OCI-LY7 (cell line): Measurements from ENCODE around the gene KCNIP4. TPM values are rescaled to one million over a fixed set of nuclear protein-coding genes. Genes with fewer than 3 reads are reported as not detected.

Experiments used
- BruUV-seq: library from RNA; stranded (reverse); fragments of 400-500 nt; replicated peaks from 2 replicates; lab custom pipeline; 2021; lab: Mats Ljungman, UMichigan
- CTCF ChIA-PET: fragments of 300-600 bp; sonication (Branson Sonifier 250); formaldehyde crosslinking; loops from one replicate; lab custom pipeline; 2022; ENCODE audit warnings: antibody characterized with exemption; ENCODE audit not compliant: unreplicated experiment; lab: Charles Lee
- POLR2A ChIA-PET: fragments of 300-600 bp; sonication (Branson Sonifier 250); formaldehyde crosslinking; loops from one replicate; lab custom pipeline; 2022; ENCODE audit warnings: antibody characterized with exemption; lab: Charles Lee
- DNase-seq: peaks from one replicate; pipeline ENCODE4 v3.0.0-alpha.2; 2015; ENCODE audit warnings: low spot score
- H2AFZ ChIP-seq: fragments of 200-600 bp; sonication (generic), shearing (Covaris generic); 2 replicates; pipeline ENCODE4 v1.6.1; 2014; ENCODE audit warnings: mild to moderate bottlenecking, antibody characterized with exemption, low read length, moderate library complexity
- H3K27ac ChIP-seq: fragments of 200-600 bp; sonication (generic); 2 replicates; pipeline ENCODE4 v1.5.1; 2014; ENCODE audit warnings: mixed run types, low read depth, mild to moderate bottlenecking, moderate library complexity, low read length, inconsistent platforms; ENCODE audit not compliant: poor library complexity, severe bottlenecking
- H3K36me3 ChIP-seq: fragments of 200-600 bp; sonication (generic); 2 replicates; pipeline ENCODE4 v1.6.1; 2014; ENCODE audit warnings: mild to moderate bottlenecking, antibody characterized with exemption, low read length, moderate library complexity, mixed read lengths; ENCODE audit not compliant: insufficient read depth
- H3K4me1 ChIP-seq: fragments of 200-600 bp; sonication (generic); 2 replicates; pipeline ENCODE4 v1.5.1; 2014; ENCODE audit warnings: mild to moderate bottlenecking, low read length; ENCODE audit not compliant: insufficient read depth, poor library complexity, severe bottlenecking
- H3K4me2 ChIP-seq: fragments of 200-600 bp; sonication (generic); 2 replicates; pipeline ENCODE4 v1.6.1; 2014; ENCODE audit warnings: mild to moderate bottlenecking, low read length
- H3K4me3 ChIP-seq: fragments of 200-600 bp; sonication (generic); 2 replicates; pipeline ENCODE4 v1.5.1; 2014; ENCODE audit warnings: mild to moderate bottlenecking, low read depth, low read length; ENCODE audit not compliant: poor library complexity, severe bottlenecking
- H3K79me2 ChIP-seq: fragments of 200-600 bp; sonication (generic); 2 replicates; pipeline ENCODE4 v1.6.1; 2016; ENCODE audit warnings: low read depth, mild to moderate bottlenecking, low read length, moderate library complexity, mixed read lengths; ENCODE audit not compliant: insufficient read depth
- H3K9me2 ChIP-seq: fragments of 200-600 bp; sonication (generic); 2 replicates; pipeline ENCODE4 v1.6.1; 2016; ENCODE audit warnings: mild to moderate bottlenecking, low read length, mixed read lengths; ENCODE audit not compliant: insufficient read depth
- H3K9me3 ChIP-seq: fragments of 200-600 bp; sonication (generic); 2 replicates; pipeline ENCODE4 v1.6.1; 2014; ENCODE audit warnings: mild to moderate bottlenecking, mixed run types, low read length, mixed read lengths
- H4K20me1 ChIP-seq: fragments of 200-600 bp; sonication (generic); 2 replicates; pipeline ENCODE4 v1.6.1; 2014; ENCODE audit warnings: mild to moderate bottlenecking, antibody characterized with exemption, low read length, moderate library complexity, mixed read lengths; ENCODE audit not compliant: insufficient read depth
- CTCF ChIP-seq: fragments of 200-600 bp; sonication (generic); conservative IDR thresholded peaks from 2 replicates; pipeline ENCODE4 v1.5.1; 2014; ENCODE audit warnings: mild to moderate bottlenecking, antibody characterized with exemption, low read length, moderate library complexity, mixed read lengths
- EZH2phosphoT487 ChIP-seq: fragments of 200-600 bp; sonication (generic); IDR thresholded peaks from 2 replicates; pipeline ENCODE4 v1.6.1; 2018; ENCODE audit warnings: low read depth, borderline replicate concordance, mild to moderate bottlenecking, mixed run types, antibody characterized with exemption, low read length, moderate library complexity, mixed read lengths
- intact Hi-C: fragments of 100-400 bp; cut with micrococcal nuclease; formaldehyde crosslinking; loops from one replicate; pipeline ENCODE4 v1.10.0; 2022; ENCODE audit not compliant: unreplicated experiment
- total RNA-seq, 2 experiments: library from RNA; depleted of rRNA in 1 of 2; stranded (reverse); fragments of >200 nt in 1 of 2; shearing (Covaris generic) in 1 of 2; gene quantifications; 2 replicates each; pipeline ENCODE4 v1.2.3, GENCODE V29; 2014 to 2022

The KCNIP4 gene
- total RNA-seq, 2 experiments from 2014 or later = not detected

DNA sequence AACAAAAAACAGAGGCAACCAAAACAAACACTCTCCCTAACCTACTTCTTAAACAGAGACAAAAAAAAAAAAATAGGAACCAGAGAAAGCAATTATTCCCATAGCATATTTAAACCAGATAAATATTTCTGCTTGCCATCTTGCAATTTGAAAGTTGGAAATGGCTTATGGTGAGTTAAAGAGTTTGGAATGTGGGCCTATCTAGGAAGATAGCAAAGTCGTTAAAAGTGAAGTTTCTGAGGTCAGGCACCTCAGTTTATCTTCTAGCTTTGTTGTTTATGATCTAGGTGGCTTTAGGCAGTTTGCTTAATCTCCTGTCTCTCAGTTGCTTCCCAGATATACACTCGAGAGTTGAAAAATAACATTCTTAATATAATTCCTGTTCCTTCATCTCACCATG, 284.2 kb downstream of the KCNIP4 start:
- Histone ChIP-seq H3K27ac (no peak overlapping the region), H3K4me1 (no peaks in the 10 kb centered on the region), H3K9me3 (no peaks in the 10 kb centered on the region), H3K9me2 (no peaks in the 10 kb centered on the region), H3K4me2 (no peak overlapping the region), H3K36me3 (no peaks in the 10 kb centered on the region), H4K20me1 (no peaks in the 10 kb centered on the region), H3K4me3 (no peak overlapping the region), H3K79me2 (no peaks in the 10 kb centered on the region), H2AFZ (no peak overlapping the region)
- no TSS peak for BruUV-seq
- intact Hi-C loops = no loop called here
- no peak for TF ChIP-seq EZH2phosphoT487
- no peak for TF ChIP-seq CTCF
- no peak for DNase-seq
- POLR2A ChIA-PET = no interaction called here
- CTCF ChIA-PET = no interaction called here

DNA sequence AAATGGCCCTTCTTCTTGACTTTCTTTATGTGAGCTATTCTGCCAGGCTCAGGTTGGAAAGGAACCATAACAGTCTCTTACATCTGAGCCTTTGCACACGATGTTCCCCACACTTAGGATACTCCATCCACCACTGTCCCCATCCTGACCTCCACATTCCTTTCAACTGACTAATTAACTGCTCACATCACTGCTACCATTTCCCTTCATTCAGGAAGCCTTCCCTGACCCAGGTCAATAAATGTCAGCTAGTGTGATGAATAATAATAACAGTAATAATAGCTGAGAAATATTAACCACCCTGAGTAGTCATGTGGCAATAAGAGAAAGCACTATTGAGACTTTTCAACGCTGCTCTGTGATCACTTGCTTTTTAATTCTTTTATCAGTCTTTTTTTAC, 291.7 kb downstream of the KCNIP4 start:
- Histone ChIP-seq H3K27ac (no peak overlapping the region), H3K9me2 (no peaks in the 10 kb centered on the region), H3K9me3 (no peaks in the 10 kb centered on the region), H4K20me1 (no peaks in the 10 kb centered on the region), H3K4me2 (no peak overlapping the region), H2AFZ (no peak overlapping the region), H3K36me3 (no peaks in the 10 kb centered on the region), H3K4me1 (no peaks in the 10 kb centered on the region), H3K79me2 (no peaks in the 10 kb centered on the region), H3K4me3 (no peak overlapping the region)
- POLR2A ChIA-PET = interaction anchor here (0.6 kb wide), 2 partner anchors 100 to 1209 kb away, joined by 3 to 4 read pairs; no protein-coding TSS in a partner anchor
- intact Hi-C loops = no loop called here
- BruUV-seq = no TSS peak
- DNase-seq = no peak
- TF ChIP-seq CTCF = no peak
- no peak for TF ChIP-seq EZH2phosphoT487
- CTCF ChIA-PET = no interaction called here

GRCh38 chr4:21655031-21655430, 293.5 kb downstream of the KCNIP4 start:
- no TSS peak for BruUV-seq
- no peak overlapping the region for H3K4me3 ChIP-seq
- no peaks in the 10 kb centered on the region for H3K79me2 ChIP-seq
- no peak for TF ChIP-seq CTCF
- CTCF ChIA-PET = no interaction called here
- no peaks in the 10 kb centered on the region for H3K4me1 ChIP-seq
- H3K9me3 ChIP-seq = no peaks in the 10 kb centered on the region
- H3K9me2 ChIP-seq = no peaks in the 10 kb centered on the region
- no peak for DNase-seq
- H2AFZ ChIP-seq = no peak overlapping the region
- no peak overlapping the region for H3K4me2 ChIP-seq
- no peaks in the 10 kb centered on the region for H4K20me1 ChIP-seq
- H3K27ac ChIP-seq = no peak overlapping the region
- intact Hi-C loops = no loop called here
- no peaks in the 10 kb centered on the region for H3K36me3 ChIP-seq
- POLR2A ChIA-PET = no interaction called here
